GM18519 (cell line): Measurements from ENCODE around the gene CDK4.
"Not testable (repeated sequence)": the region's sequence is repeated elsewhere in the genome, so short reads cannot be mapped to it uniquely, and the experiment has no call there.

ENCODE experiments used
- ATAC-seq: cut with Tn5 transposase; IDR thresholded peaks from one replicate; pipeline ENCODE4 v1.9.1; 2021; ENCODE audit warnings: mild to moderate bottlenecking, moderate library complexity; ENCODE audit not compliant: unreplicated experiment, low FRiP score

Gene CDK4

DNA sequence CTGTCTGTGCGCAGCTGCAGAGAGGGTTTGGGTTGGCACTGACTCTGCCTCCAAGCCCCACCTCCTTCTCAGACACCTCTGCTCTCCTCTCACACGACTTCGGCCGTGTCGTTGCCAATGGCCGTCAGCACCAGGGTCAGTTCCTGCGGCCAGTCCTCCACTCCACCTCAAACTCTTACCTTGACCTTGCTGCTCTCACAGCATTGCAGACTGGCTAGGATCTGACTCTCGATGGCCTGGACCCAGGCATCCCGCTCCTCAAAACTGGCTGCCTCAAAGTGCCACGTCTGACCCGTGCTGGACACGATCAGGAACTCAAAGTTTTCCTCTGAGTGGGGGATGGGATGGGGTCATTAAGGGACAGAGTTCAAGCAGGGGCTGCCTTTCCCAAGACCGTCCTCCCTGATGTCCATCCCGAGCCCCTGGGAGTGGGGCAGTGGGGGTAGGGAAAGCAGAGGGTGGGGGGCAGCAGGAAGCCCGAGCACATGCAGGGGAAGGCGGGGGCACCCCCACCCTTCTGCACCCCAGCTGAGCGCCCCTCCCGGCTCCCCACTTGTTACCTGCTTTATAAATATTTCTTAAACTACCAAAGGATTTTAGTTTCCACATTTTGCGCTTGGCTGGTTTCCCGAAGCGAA lies 24.2 kb downstream of the CDK4 start:
- no peak for ATAC-seq

DNA sequence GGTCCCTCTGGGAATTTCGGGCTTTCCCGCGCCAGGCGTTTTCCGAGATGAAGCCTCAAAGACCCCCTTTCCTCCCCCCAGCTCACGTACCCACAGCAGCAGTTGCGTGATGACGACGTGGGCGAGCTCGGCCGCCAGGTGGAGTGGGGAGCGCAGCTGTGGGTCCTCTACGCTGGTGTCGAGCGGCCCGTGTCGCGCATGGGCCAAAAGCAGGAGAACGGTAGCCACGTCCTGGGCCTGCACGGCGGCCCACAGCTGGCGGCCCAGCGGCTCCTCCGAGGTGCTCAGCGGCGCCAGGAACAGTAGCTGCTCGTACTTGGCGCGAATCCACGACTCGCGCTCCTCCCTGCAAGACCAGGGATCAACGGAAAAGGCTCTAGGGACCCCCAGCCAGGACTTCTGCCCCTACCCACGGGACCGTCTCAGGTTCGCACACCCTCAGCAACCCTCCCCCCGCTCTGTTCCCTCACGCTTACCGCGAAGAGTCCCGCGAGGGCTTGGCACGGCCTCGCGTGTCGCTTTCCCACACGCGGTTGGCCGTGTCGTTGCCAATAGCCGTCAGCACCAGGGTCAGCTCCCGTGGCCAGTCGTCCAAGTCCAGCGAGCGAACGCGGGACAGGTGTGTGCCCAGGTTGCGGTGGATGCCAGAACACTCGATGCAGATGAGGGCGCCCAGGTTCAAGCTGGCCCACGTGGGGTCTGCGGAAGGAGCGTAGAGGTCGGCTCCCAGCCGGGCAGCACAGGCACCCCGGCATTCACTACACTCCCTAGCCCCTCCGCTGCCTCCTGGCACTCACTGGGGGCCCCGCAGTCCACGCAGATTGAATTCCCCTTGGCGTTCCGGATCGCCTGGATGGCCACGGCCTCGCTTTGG lies 25.0 kb downstream of the CDK4 start:
- no peak for ATAC-seq

DNA sequence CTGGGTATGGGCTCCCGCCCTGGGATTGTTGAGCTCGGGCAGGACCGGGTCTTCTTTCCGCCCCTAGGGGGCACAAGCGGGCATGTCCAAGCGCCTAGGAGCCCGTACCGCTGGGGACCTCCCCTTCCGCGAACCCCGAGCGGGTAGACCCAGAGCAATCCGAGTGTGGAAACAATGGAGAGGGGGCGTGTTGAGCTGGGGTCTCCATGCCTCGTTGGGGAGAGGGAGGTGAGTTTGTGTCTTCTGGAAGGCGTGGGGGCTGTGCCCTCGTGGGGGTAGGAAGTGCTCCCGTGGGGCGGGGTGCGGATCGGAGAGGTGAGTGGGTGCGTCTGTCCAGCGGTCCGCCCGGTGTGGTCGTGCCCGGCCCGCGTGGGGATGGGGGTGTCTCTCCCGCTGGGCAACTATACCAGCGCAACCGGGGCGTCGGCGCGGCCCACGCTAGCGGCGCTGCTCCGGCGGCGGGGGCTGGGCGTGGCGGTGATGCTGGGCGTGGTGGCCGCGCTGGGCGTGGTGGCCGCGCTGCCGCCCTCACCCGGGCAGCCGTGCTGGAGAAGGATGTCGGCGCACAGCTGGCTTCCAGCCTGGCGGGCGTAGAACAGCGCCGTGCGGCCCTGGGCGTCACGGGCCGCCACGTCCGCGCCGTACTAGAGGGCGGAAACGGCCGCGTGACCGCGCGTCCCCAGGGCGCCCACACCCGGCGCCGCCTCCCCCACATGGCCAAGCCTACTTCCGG lies 25.8 kb downstream of the CDK4 start:
- no peak for ATAC-seq

DNA sequence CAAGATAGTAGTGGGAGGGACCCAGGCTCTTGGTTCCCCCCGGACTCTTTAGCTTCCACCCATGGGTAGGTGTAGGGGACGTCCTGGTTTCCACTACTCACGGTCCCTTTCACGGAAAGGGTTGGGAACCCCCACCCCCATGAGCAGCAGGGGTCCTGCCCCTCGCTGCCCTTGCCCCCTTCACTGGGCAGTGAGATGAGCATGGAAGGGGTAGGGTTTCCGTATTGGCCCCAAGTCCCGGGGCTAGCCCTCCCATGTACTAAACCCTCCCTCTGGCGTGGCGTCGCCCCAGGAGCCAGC lies 26.3 kb downstream of the CDK4 start:
- ATAC-seq: no peak

DNA sequence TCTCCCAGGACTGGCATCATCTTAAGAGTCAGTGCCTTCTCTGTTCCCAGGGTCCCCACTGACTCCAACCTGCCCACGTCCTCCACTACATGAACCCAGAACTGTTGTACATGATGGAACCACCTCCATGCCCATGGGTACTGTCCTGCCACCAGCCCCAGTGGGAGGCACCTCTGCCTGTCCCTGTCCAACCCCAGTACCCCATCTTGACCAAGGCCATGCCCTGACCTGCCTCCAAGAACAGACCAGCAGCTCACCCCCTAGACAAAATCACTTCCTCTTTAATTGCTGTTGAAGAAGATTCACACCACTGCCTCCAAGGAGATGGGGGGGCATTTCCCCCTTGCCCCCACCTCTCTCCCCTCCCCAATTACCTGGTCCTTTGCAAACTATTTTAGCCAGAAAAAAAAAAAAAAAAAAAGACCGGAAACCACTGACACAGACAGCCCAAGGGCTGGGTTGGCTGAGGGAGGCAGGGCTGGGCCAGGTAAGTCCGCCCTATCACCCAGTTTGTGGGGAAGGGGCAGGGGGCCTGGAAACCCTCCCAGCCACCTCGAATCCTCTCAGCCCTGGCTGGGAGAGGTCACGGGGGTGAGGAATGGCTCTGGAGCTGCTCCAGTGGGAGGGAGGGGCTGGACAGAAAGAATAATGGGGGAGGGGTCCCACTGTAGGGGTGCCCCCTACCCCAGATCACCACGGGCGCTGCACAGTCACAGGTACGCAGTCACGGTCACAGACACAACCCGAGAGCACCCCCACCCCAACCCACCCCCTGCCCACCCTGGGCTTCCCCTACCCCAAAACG lies 27.0 kb downstream of the CDK4 start:
- no peak for ATAC-seq

DNA sequence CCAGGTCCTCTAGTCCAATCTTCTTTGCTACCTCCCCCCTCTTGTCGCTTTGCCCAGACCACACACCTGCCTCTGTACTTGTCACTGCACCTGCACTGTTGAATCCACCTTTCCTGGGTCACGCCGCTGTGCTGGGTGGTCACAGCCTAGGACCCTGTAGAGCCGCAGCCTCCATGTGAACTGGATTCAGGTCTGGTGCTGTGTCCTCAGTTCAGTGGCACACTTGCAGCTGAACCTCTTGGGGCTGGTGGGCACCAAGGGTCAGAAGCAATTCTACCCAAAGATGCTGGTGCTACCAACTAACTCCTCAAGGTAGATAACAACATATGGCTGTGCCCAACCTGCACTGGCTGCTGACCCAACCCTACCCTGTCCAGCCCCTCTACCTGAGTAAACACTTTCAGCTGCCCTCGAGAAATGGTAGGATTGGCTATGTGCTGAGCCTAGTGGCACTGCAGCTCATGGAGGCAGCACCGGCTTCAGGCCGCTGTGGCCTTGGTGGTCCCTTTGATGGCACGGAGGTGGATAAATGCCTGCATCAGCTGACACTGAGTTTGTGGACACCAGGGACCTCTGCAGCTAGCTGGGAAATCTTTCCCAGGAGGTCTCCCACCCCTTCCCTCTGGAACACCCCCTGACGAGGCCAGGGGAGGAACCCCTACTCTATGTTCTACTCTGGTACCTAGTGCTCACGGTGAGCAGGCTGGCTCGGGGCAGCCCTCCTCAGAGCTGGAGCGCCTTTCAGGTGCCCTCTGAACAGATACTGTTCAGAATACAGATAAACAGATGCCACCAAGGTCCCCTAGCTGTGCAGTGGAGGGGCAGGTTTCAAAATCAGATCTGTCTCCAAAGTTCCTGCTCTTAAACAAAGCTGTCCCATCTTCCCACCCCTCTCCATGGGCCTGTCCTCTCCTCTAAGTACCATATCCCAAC lies 27.8 kb downstream of the CDK4 start:
- no peak for ATAC-seq

DNA sequence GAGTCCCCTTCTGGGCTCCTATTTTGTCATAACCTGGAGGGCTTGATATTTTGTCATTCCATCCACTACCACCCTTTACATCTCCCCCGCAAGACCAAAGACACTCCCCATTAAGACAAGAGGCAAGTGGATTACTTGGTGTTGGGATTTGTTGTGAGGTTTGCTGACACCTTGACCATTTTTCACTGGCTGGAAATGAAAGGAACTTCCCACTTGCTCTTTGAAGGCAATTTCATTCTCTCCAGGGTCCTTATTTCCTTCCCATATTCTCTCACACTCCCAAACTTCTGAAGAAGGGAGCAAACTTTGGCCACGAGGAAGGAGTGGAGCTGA lies 28.5 kb downstream of the CDK4 start:
- no peak for ATAC-seq

DNA sequence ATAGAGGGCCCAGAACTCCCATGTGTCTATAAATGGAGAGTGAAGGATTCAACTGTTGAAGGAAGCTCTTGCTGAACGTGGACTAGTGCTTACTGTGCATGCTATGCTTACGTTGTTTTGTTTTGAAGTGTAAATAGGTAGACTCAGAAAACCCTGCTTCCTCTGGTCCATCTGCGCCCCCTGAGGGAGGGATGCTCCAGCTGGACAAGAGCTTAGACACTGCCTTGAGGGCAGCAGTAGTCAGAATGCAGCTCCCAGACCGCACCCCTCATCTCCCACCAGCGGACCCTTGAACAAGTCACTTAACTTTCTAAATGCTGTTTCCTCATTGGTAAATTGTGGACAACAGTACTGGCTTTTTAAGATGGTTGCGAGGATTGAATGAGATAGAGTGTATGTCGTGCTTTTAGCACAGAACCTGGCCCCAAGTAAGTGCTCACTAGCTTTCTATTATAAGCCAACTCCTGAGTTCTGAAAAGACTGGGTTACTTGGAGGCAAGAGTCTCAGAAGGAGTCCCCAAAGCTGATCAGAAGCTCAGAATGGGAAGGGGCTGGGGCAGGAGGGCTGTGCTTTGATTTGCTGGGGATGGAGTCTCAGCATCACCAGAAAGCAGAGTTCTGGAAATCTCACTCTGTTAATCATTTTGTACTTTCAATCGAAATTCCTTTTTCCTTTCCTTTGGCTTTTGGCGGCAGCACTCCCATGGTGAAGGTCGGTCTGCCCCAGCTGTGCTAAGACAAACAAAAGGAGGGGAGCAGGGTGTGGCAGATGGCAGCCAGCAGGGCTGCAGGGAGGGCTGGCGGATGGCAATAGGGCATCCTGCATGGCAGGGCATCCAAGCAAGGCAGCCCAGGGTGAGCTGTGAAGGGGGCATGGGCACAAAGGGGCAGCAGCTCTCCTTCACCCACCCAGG lies 29.1 kb downstream of the CDK4 start:
- no peak for ATAC-seq

DNA sequence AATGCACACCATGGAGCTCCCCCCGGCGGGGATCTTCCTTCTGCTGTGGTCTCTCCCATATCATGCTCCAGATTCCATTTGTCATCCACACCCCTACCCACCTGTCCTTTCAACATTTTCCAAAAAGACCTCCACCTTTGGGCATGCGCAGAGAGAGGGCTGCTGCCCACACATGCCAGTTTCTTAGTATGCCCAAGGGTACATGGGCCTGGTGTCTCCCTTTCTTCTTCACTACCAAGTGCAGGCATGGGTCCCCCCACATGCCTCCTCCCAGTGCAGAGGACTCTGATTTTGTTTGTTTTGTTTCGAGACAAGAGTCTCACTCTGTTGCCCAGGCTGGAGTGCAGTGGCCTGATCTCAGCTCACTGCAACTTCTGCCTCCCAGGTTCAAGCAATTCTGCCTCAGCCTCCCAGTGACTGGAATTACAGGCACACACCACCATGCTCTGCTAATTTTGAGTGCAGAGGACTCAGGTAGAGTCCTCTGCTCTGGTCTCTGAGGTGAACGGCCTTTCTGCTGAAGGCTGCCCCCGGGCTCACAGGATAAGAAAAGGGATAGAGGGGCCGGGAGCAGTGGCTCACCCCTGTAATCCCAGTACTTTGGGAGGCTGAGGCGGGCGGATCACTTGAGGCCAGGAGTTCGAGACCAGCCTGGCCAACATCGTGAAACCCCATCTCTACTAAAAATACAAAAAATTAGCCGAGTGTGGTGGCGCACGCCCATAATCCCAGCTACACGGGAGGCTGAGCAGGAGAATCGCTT lies 30.1 kb downstream of the CDK4 start:
- not testable (repeated sequence) for ATAC-seq

DNA sequence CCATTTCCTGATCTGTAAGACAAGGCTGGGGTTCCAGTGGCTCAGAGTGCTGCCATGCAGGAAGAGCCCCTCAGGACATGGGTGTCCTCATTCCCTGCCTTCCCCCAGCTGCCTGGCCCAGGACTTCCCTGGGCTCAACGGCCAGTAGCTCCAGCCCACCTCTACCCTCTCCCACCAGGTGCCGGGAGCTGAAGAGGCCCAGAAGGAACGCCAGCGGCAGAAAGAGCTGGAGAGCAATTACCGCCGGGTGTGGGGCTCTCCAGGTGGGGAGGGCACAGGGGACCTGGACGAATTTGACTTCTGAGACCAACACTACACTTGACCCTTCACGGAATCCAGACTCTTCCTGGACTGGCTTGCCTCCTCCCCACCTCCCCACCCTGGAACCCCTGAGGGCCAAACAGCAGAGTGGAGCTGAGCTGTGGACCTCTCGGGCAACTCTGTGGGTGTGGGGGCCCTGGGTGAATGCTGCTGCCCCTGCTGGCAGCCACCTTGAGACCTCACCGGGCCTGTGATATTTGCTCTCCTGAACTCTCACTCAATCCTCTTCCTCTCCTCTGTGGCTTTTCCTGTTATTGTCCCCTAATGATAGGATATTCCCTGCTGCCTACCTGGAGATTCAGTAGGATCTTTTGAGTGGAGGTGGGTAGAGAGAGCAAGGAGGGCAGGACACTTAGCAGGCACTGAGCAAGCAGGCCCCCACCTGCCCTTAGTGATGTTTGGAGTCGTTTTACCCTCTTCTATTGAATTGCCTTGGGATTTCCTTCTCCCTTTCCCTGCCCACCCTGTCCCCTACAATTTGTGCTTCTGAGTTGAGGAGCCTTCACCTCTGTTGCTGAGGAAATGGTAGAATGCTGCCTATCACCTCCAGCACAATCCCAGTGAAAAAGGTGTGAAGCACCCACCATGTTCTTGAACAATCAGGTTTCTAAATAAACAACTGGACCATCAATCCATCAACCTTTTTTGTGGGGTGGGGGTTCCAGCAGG lies 31.2 kb downstream of the CDK4 start:
- no peak for ATAC-seq

DNA sequence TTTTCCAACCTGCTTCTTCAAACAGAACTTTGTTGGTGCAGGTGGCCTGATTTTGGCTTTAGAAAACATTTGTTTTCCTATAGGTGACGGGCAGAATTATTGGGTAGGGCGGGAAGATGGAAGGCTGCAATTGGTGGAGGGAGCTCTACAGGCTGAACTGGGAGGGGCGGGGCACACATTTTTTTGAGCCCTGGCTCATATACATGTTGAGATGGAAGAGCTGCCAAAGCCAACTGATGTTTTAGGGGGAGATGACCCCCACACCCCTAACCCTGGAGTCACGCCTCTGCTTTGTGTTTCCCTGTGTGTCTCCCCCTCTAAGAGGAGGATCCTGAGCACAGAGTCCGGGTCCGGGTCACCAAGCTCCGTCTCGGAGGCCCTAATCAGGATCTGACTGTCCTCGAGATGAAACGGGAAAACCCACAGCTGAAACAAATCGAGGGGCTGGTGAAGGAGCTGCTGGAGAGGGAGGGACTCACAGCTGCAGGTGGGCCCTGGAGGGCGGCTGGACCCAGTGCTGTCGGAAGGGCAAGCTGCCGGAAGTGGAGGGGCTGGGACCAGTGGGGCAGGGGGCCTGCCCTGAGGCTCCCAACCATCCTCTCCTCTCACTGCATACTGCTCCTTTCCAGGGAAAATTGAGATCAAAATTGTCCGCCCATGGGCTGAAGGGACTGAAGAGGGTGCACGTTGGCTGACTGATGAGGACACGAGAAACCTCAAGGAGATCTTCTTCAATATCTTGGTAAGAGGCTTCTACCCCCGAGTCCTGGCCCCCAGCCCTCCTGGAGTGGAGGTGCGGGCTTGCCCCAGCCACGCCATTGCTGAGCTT lies 32.1 kb downstream of the CDK4 start:
- ATAC-seq: no peak

DNA sequence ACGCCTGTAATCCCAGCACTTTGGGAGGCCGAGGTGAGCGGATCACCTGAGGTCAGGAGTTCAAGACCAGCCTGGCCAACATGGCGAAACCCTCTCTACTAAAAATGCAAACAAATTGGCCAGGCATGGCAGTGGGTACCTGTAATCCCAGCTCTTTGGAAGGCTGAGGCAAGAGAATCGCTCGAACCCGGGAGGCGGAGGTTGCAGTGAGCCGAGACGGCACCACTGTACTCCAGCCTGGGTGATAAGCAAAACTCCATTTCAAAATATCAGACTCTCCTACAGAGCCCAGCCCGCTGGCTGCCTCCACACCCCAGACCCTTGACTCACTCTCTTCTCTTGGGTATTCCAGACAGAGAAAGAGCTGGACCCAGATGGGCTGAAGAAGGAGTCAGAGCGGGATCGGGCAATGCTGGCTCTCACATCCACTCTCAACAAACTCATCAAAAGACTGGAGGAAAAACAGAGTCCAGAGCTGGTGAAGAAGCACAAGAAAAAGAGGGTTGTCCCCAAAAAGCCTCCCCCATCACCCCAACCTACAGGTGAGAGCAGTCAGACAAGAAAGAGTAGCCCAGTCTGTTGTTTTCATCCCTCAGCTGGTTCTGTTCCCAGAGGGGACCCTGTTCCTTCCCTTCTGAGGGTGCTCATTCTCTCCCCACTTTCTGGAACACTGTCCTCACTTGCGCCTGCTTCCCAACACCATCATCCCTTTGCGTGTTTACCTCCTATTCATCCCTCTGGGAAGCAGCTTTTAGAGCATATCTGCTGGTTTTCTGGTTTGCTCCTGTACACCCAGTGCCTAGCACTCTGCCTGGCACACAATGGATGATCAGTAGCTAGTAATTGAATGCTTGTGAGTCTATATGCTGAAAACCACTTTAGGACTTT lies 33.2 kb downstream of the CDK4 start:
- ATAC-seq: no peak

DNA sequence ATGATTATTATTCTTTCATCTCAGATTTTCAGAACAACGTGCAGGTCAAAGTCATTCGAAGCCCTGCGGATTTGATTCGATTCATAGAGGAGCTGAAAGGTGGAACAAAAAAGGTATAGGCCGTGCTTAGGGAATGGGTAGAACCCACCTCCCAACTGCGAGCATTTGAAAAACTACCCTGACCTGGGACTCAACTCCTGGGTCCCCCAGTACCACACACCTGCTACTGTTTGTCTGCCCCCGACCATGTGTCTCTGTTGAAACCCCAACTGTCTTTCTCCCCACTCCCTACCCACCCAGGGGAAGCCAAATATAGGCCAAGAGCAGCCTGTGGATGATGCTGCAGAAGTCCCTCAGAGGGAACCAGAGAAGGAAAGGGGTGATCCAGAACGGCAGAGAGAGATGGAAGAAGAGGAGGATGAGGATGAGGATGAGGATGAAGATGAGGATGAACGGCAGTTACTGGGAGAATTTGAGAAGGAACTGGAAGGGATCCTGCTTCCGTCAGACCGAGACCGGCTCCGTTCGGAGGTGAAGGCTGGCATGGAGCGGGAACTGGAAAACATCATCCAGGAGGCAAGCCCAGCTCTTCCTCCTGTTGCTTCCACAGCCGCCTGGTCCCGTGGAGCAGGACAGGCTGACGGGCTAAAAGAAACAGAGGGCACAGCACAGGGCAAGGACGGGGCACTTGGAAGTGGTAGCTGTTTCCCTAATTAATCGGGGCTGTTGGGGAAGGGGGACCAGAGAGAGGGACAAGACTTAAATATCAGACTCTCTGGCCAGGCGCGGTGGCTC lies 34.1 kb downstream of the CDK4 start:
- ATAC-seq: no peak

DNA sequence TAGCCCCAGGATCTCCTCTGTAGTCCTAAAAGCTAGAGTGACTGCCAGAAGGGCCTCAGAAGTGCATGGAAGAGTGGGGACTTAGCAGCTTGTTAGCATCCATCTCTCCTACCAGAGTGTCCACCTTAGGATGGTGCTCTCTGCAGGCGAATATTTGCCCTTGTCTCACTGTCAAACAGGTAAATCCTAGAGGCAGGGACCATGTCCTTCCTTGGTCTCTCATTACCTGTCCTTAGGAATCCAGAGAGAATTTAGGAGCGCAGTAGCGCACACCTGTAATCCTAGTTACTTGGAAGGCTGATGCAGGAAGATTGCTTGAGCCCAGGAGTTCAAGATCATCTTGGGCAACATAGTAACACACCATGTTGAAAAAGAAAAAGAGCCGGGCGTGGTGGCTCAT lies 35.0 kb downstream of the CDK4 start:
- ATAC-seq: no peak
